ENCODE measurements around the gene NSD2. TPM values are rescaled to one million over a fixed set of nuclear protein-coding genes. Genes with fewer than 3 reads are reported as not detected.
"Not testable (repeated sequence)": the region's sequence is repeated elsewhere in the genome, so short reads cannot be mapped to it uniquely, and the experiment has no call there.

Gene NSD2
- total RNA-seq, 2 donors from 2014 or later, result 80.1 to 176 TPM

GRCh38 chr4:1842339-1842895, 28.8 kb upstream of the NSD2 start:
- no peak for DNase-seq
- intact Hi-C loops (cut with DNase I), result loop anchor here (10.0 kb wide), 1 partner anchor 162 kb away; the partner anchor contains the start of gene NELFA
- H3K9me3 ChIP-seq, result no peaks in the 10 kb centered on the region
- H3K4me3 ChIP-seq, result no peak overlapping the region
- H3K9ac ChIP-seq (ENCODE audit: low read depth in 2 of 2, low read length in 2 of 2), result no peak overlapping the region
- H3K4me1 ChIP-seq, result no peaks in the 10 kb centered on the region
- no peaks in the 10 kb centered on the region for H3K27me3 ChIP-seq
- H3K36me3 ChIP-seq, result no peaks in the 10 kb centered on the region
- TF ChIP-seq, protein P1, sequence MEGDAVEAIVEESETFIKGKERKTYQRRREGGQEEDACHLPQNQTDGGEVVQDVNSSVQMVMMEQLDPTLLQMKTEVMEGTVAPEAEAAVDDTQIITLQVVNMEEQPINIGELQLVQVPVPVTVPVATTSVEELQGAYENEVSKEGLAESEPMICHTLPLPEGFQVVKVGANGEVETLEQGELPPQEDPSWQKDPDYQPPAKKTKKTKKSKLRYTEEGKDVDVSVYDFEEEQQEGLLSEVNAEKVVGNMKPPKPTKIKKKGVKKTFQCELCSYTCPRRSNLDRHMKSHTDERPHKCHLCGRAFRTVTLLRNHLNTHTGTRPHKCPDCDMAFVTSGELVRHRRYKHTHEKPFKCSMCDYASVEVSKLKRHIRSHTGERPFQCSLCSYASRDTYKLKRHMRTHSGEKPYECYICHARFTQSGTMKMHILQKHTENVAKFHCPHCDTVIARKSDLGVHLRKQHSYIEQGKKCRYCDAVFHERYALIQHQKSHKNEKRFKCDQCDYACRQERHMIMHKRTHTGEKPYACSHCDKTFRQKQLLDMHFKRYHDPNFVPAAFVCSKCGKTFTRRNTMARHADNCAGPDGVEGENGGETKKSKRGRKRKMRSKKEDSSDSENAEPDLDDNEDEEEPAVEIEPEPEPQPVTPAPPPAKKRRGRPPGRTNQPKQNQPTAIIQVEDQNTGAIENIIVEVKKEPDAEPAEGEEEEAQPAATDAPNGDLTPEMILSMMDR (IDR thresholded peaks at IDR 0.05), result no peak
- no peak overlapping the region for H3K27ac ChIP-seq

DNA sequence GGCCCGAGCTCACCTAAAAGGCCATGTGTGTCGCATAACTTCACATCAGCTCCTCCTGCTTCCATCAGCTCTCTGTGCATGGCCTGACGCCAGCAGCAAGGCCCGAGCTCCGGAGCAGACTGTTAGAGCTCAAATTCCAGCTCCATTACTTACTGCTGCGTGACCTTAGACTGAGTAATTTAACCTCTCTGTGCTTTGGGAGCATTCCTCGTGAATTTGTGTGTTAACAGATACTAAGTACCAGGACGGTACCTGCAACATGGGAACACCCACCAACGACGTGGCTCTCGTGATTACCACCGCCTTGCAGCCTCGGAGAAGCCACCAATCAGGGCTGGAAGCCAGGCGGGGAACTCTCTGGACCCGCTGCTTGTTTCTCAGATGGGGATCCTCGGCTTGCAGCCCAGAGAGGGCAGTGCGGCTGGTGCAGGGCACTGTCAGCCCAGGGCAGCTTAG, 28.2 kb upstream of the NSD2 start:
- Histone ChIP-seq H3K36me3 (no peaks in the 10 kb centered on the region), H3K27ac (no peak overlapping the region), H3K4me1 (no peaks in the 10 kb centered on the region), H3K4me3 (no peak overlapping the region), H3K27me3 (no peaks in the 10 kb centered on the region), H3K9ac (ENCODE audit: low read depth in 2 of 2, low read length in 2 of 2) (no peak overlapping the region), H3K9me3 (no peaks in the 10 kb centered on the region)
- intact Hi-C loops (cut with DNase I), result loop anchor here (10.0 kb wide), 1 partner anchor 162 kb away; the partner anchor contains the start of gene NELFA
- no peak for DNase-seq
- TF ChIP-seq, protein P1 (IDR thresholded peaks at IDR 0.05), result no peak

- Histone ChIP-seq H3K4me3 (no peak overlapping the region), H3K9me3 (no peaks in the 10 kb centered on the region), H3K27ac (no peak overlapping the region), H3K4me1 (no peaks in the 10 kb centered on the region), H3K36me3 (no peaks in the 10 kb centered on the region), H3K27me3 (no peaks in the 10 kb centered on the region), H3K9ac (ENCODE audit: low read depth in 2 of 2, low read length in 2 of 2) (no peak overlapping the region)
- no peak for DNase-seq
- TF ChIP-seq, protein P1 (IDR thresholded peaks at IDR 0.05), result no peak
- intact Hi-C loops (cut with DNase I), result loop anchor here (10.0 kb wide), 1 partner anchor 161 kb away; the partner anchor contains the start of gene NELFA
Measured at GRCh38 chr4:1843852-1844251, 27.3 kb upstream of the NSD2 start.

- not testable (repeated sequence) for DNase-seq; H3K4me1 ChIP-seq; H3K9me3 ChIP-seq; H3K4me3 ChIP-seq; H3K27ac ChIP-seq; H3K27me3 ChIP-seq; H3K36me3 ChIP-seq; H3K9ac ChIP-seq (ENCODE audit: low read depth in 2 of 2, low read length in 2 of 2)
- intact Hi-C loops (cut with DNase I), result loop anchor here (10.0 kb wide), 1 partner anchor 160 kb away; the partner anchor contains the start of gene NELFA
Measured at GRCh38 chr4:1844618-1845017, 26.6 kb upstream of the NSD2 start.

GRCh38 chr4:1846580-1846979, 24.6 kb upstream of the NSD2 start:
- Histone ChIP-seq H3K9me3 (no peaks in the 10 kb centered on the region), H3K4me3 (no peak overlapping the region), H3K4me1 (no peaks in the 10 kb centered on the region), H3K9ac (ENCODE audit: low read depth in 2 of 2, low read length in 2 of 2) (no peak overlapping the region), H3K27ac (no peak overlapping the region), H3K27me3 (no peaks in the 10 kb centered on the region), H3K36me3 (no peaks in the 10 kb centered on the region)
- TF ChIP-seq, protein P1 (IDR thresholded peaks at IDR 0.05), result no peak
- intact Hi-C loops (cut with DNase I), result loop anchor here (10.0 kb wide), 1 partner anchor 158 kb away; the partner anchor contains the start of gene NELFA
- no peak for DNase-seq

DNA sequence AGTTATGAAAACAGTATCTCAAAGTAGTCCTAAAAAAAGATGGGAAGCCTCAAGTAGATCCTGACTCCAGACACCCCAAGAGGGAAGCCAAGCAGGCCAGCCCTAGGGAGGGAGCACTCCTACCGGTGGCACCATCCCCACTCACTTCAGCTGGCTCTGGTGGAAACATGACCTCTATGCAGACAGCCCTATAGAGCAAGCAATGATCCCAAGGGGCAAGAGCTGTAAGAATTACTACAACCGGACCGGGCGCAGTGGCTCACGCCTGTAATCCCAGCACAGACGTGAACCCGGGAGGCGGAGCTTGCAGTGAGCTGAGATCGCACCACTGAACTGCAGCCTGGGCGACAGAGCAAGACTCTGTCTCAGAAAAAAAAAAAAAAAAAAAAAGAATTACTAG, 20.9 kb upstream of the NSD2 start:
- Histone ChIP-seq H3K36me3 (no peaks in the 10 kb centered on the region), H3K9me3 (no peaks in the 10 kb centered on the region), H3K27ac (no peak overlapping the region), H3K27me3 (no peaks in the 10 kb centered on the region), H3K4me1 (no peaks in the 10 kb centered on the region), H3K4me3 (no peak overlapping the region), H3K9ac (ENCODE audit: low read depth in 2 of 2, low read length in 2 of 2) (no peak overlapping the region)
- DNase-seq, result no peak
- TF ChIP-seq, protein P1 (IDR thresholded peaks at IDR 0.05), result no peak
- intact Hi-C loops (cut with DNase I), result loop anchor here (10.0 kb wide), 1 partner anchor 55 kb away; no protein-coding TSS in a partner anchor
